IMR-90 (cell line): ENCODE data around the gene ILF3. TPM values are rescaled to one million over a fixed set of nuclear protein-coding genes. Genes with fewer than 3 reads are reported as not detected.

Experiments used
- ATAC-seq: fragments of 200-7000 bp; cut with Tn5 transposase; 2 replicates; pipeline ENCODE4 v1.9.1; 2020; ENCODE audit warnings: low read depth, mild to moderate bottlenecking, moderate library complexity
- BruUV-seq: library from RNA; stranded (reverse); fragments of 400-500 nt; replicated peaks from 2 replicates; lab custom pipeline; 2021; lab: Mats Ljungman, UMichigan
- CTCF ChIA-PET: fragments of 300-600 bp; formaldehyde crosslinking; extraction: SDS; loops from one replicate; lab custom pipeline; 2021; ENCODE audit warnings: antibody characterized with exemption; lab: Yijun Ruan, JAX
- POLR2A ChIA-PET: fragments of 300-600 bp; sonication (Branson Sonifier 250); formaldehyde crosslinking; loops from one replicate; lab custom pipeline; 2022; ENCODE audit warnings: antibody characterized with exemption; ENCODE audit not compliant: unreplicated experiment; lab: Charles Lee
- DNase-seq: peaks from one replicate; pipeline ENCODE4 v3.0.0; 2013
- H2AFZ ChIP-seq: replicated peaks from 2 replicates; pipeline ENCODE3; 2013; ENCODE audit warnings: low read length, mild to moderate bottlenecking; ENCODE audit not compliant: poor library complexity
- H2AK5ac ChIP-seq: 2 replicates; pipeline ENCODE4 v1.6.1; 2013; ENCODE audit warnings: low read depth, low read length, inconsistent platforms
- H2AK9ac ChIP-seq: replicated peaks from 2 replicates; pipeline ENCODE3; 2013; ENCODE audit warnings: mild to moderate bottlenecking, low read depth, low read length, moderate library complexity; ENCODE audit not compliant: poor library complexity
- H2BK120ac ChIP-seq: 2 replicates; pipeline ENCODE4 v1.6.1; 2013; ENCODE audit warnings: low read depth, low read length, inconsistent platforms
- H2BK15ac ChIP-seq: 3 replicates; pipeline ENCODE4 v1.6.1; 2013; ENCODE audit warnings: low read depth, low read length, inconsistent platforms
- H2BK20ac ChIP-seq: 2 replicates; pipeline ENCODE4 v1.6.1; 2013; ENCODE audit warnings: low read depth, mild to moderate bottlenecking, inconsistent platforms, low read length, moderate library complexity
- H2BK5ac ChIP-seq: 2 replicates; pipeline ENCODE4 v1.6.1; 2013; ENCODE audit warnings: mild to moderate bottlenecking, low read depth, low read length, inconsistent platforms; ENCODE audit not compliant: poor library complexity, severe bottlenecking
- H3K14ac ChIP-seq: replicated peaks from 2 replicates; pipeline ENCODE4 v1.6.1; 2013; ENCODE audit warnings: low read depth, low read length, inconsistent platforms
- H3K18ac ChIP-seq: 2 replicates; pipeline ENCODE4 v1.6.1; 2013; ENCODE audit warnings: low read depth, low read length, control low read depth
- H3K23ac ChIP-seq: 2 replicates; pipeline ENCODE4 v1.6.1; 2013; ENCODE audit warnings: low read depth, low read length, inconsistent platforms
- H3K27ac ChIP-seq: 2 replicates; pipeline ENCODE4 v1.5.1; 2013; ENCODE audit warnings: mild to moderate bottlenecking, control low read depth, low read length; ENCODE audit not compliant: insufficient read depth
- H3K27me3 ChIP-seq: 2 replicates; pipeline ENCODE4 v1.6.1; 2013; ENCODE audit warnings: low read length; ENCODE audit not compliant: control insufficient read depth, insufficient read depth
- H3K36me3 ChIP-seq: 2 replicates; pipeline ENCODE4 v1.6.1; 2013; ENCODE audit warnings: low read length, mixed read lengths; ENCODE audit not compliant: control insufficient read depth, insufficient read depth
- H3K4ac ChIP-seq: 2 replicates; pipeline ENCODE4 v1.6.1; 2013; ENCODE audit warnings: low read depth, low read length, inconsistent platforms
- H3K4me1 ChIP-seq: 2 replicates; pipeline ENCODE4 v1.6.1; 2013; ENCODE audit warnings: low read length, mixed read lengths; ENCODE audit not compliant: control insufficient read depth, insufficient read depth
- H3K4me2 ChIP-seq: 2 replicates; pipeline ENCODE4 v1.6.1; 2013; ENCODE audit warnings: low read depth, mild to moderate bottlenecking, control low read depth, low read length, moderate library complexity
- H3K4me3 ChIP-seq: 2 replicates; pipeline ENCODE4 v1.5.1; 2013; ENCODE audit warnings: low read depth, mild to moderate bottlenecking, control low read depth, low read length, moderate library complexity; ENCODE audit not compliant: insufficient read depth
- H3K56ac ChIP-seq: 2 replicates; pipeline ENCODE4 v1.6.1; 2013; ENCODE audit warnings: low read length, inconsistent platforms; ENCODE audit not compliant: insufficient read depth; ENCODE audit errors: extremely low read depth
- H3K79me1 ChIP-seq, 2 experiments: 2 replicates each; pipeline ENCODE4 v1.6.1; 2013; ENCODE audit warnings: low read length in 2 of 2, inconsistent platforms in 1 of 2, low read depth in 1 of 2
- H3K9ac ChIP-seq: 2 replicates; pipeline ENCODE4 v1.6.1; 2013; ENCODE audit warnings: low read depth, low read length, control low read depth
- H3K9me1 ChIP-seq: 2 replicates; pipeline ENCODE4 v1.6.1; 2013; ENCODE audit warnings: low read length, inconsistent platforms; ENCODE audit not compliant: insufficient read depth
- H3K9me3 ChIP-seq: 2 replicates; pipeline ENCODE4 v1.6.1; 2013; ENCODE audit warnings: low read length; ENCODE audit not compliant: control insufficient read depth, insufficient read depth
- H4K20me1 ChIP-seq: 2 replicates; pipeline ENCODE4 v1.6.1; 2013; ENCODE audit warnings: low read length, inconsistent platforms; ENCODE audit not compliant: insufficient read depth
- H4K5ac ChIP-seq: 2 replicates; pipeline ENCODE4 v1.6.1; 2013; ENCODE audit warnings: mild to moderate bottlenecking, low read depth, low read length, control low read depth
- H4K8ac ChIP-seq, 2 experiments: 2 replicates each; pipeline ENCODE4 v1.6.1; 2013; ENCODE audit warnings: low read depth in 2 of 2, low read length in 2 of 2, control low read depth in 1 of 2, inconsistent platforms in 1 of 2
- H4K91ac ChIP-seq: 2 replicates; pipeline ENCODE4 v1.6.1; 2013; ENCODE audit warnings: low read depth, low read length, inconsistent platforms; ENCODE audit not compliant: insufficient read depth
- BHLHE40 ChIP-seq: fragments of 150-350 bp; IDR thresholded peaks from 2 replicates; pipeline ENCODE4 v1.6.1; 2016; ENCODE audit warnings: mild to moderate bottlenecking, low read depth, low read length
- CEBPB ChIP-seq: IDR thresholded peaks from 2 replicates; pipeline ENCODE4 v1.6.1; 2012; ENCODE audit warnings: low read depth, low read length, improper control_type of control experiment
- CHD1 ChIP-seq: IDR thresholded peaks from 2 replicates; pipeline ENCODE4 v1.6.1; 2012; ENCODE audit warnings: low read depth, low read length, improper control_type of control experiment
- CTCF ChIP-seq: conservative IDR thresholded peaks from 2 replicates; pipeline ENCODE4 v1.5.1; 2012; ENCODE audit warnings: mild to moderate bottlenecking, low read depth, low read length, improper control_type of control experiment
- ELK1 ChIP-seq: fragments of 150-350 bp; IDR thresholded peaks from 2 replicates; pipeline ENCODE4 v1.6.1; 2016; ENCODE audit warnings: low read depth, mild to moderate bottlenecking, low read length, moderate library complexity, borderline replicate concordance
- FOS ChIP-seq: fragments of 150-350 bp; IDR thresholded peaks from 2 replicates; pipeline ENCODE4 v1.6.1; 2016; ENCODE audit warnings: low read depth, low read length
- MAFK ChIP-seq: IDR thresholded peaks from 2 replicates; pipeline ENCODE4 v1.6.1; 2012; ENCODE audit warnings: low read depth, low read length, improper control_type of control experiment
- MAZ ChIP-seq: IDR thresholded peaks from 2 replicates; pipeline ENCODE4 v1.6.1; 2012; ENCODE audit warnings: low read depth, mild to moderate bottlenecking, low read length, improper control_type of control experiment, moderate library complexity, borderline replicate concordance
- MXI1 ChIP-seq: IDR thresholded peaks from 2 replicates; pipeline ENCODE4 v1.6.1; 2012; ENCODE audit warnings: low read depth, mild to moderate bottlenecking, low read length, moderate library complexity, borderline replicate concordance
- NFE2L2 ChIP-seq: fragments of 150-350 bp; IDR thresholded peaks from 2 replicates; pipeline ENCODE4 v1.6.1; 2016; ENCODE audit warnings: low read depth, mild to moderate bottlenecking, low read length
- POLR2A ChIP-seq: IDR thresholded peaks from 2 replicates; pipeline ENCODE4 v1.6.1; 2012; ENCODE audit warnings: mild to moderate bottlenecking, low read depth, low read length
- RAD21 ChIP-seq: IDR thresholded peaks from 2 replicates; pipeline ENCODE4 v1.6.1; 2012; ENCODE audit warnings: low read length, improper control_type of control experiment
- RCOR1 ChIP-seq: IDR thresholded peaks from 2 replicates; pipeline ENCODE4 v1.6.1; 2012; ENCODE audit warnings: mild to moderate bottlenecking, low read length, improper control_type of control experiment; ENCODE audit not compliant: insufficient replicate concordance
- RFX5 ChIP-seq: IDR thresholded peaks from 2 replicates; pipeline ENCODE4 v1.8.0; 2012; ENCODE audit warnings: low read depth, mild to moderate bottlenecking, low read length, moderate library complexity
- SMC3 ChIP-seq: fragments of 150-350 bp; IDR thresholded peaks from 2 replicates; pipeline ENCODE4 v1.6.1; 2016; ENCODE audit warnings: low read depth, mild to moderate bottlenecking, antibody characterized with exemption, low read length, moderate library complexity
- USF2 ChIP-seq: fragments of 150-350 bp; IDR thresholded peaks from 2 replicates; pipeline ENCODE4 v1.6.1; 2017; ENCODE audit warnings: mild to moderate bottlenecking, antibody characterized with exemption, low read length, low read depth
- WGBS, 2 experiments: methylation state at CpG; one replicate each; pipeline versions ENCODE4 v1.1.5 to v1.1.7; 2013; ENCODE audit warnings: missing lambda C conversion rate in 2 of 2; ENCODE audit not compliant: insufficient read length in 1 of 2; ENCODE audit errors: extremely low coverage in 2 of 2; 5-methylcytosine and 5-hydroxymethylcytosine counted together
- dilution Hi-C: fragments of 300-500 bp; cut with HindIII; formaldehyde crosslinking; loops from one replicate; pipeline ENCODE4 v1.14.3; 2018; ENCODE audit warnings: low sequenced_read_pairs; ENCODE audit not compliant: unreplicated experiment
- in situ Hi-C: fragments of 300-500 bp; cut with MboI; formaldehyde crosslinking; loops from 3 replicates; pipeline ENCODE4 v1.14.3; 2019; ENCODE audit warnings: low sequenced_read_pairs, inconsistent platforms, mixed read lengths
- intact Hi-C: fragments of 100-400 bp; cut with micrococcal nuclease; formaldehyde crosslinking; loops from 2 replicates; pipeline ENCODE4 v1.10.0; 2022
- polyA plus RNA-seq, 3 experiments: library from polyadenylated mRNA; depleted of rRNA; stranded (reverse); fragments of >200 nt; gene quantifications; 2 replicates each; pipeline ENCODE4 v1.2.3, GENCODE V29; 2012; ENCODE audit warnings: low replicate concordance in 1 of 3
- total RNA-seq: library from RNA; depleted of rRNA; stranded (reverse); fragments of >200 nt; gene quantifications from 2 replicates; pipeline ENCODE4 v1.2.3, GENCODE V29; 2012

Gene ILF3
- total and polyA plus RNA-seq, 2 of the 4 experiments (the other 2 are of a cell fraction) = 120 to 166 TPM

GRCh38 chr19:10729411-10729810 is 75.3 kb downstream of the ILF3 start:
- Histone ChIP-seq H2BK15ac (no peak overlapping the region), H3K27ac (no peak overlapping the region), H3K9me1 (peaks cover 14% of the 10 kb centered on the region), H3K18ac (no peak overlapping the region), H3K79me1 (peaks cover 25 to 85% of the 10 kb centered on the region in 2 experiments), H2AK5ac (no peak overlapping the region), H3K23ac (no peak overlapping the region), H3K27me3 (no peaks in the 10 kb centered on the region), H3K4me3 (no peak overlapping the region), H2BK5ac (no peak overlapping the region), H3K56ac (no peak overlapping the region), H2BK20ac (no peak overlapping the region), H4K5ac (no peak overlapping the region), H3K36me3 (peaks cover 4% of the 10 kb centered on the region; the same call in 1 of the 2 replicates), H2AFZ (peak overlapping the region; percentile 41), H3K4ac (no peak overlapping the region), H4K8ac (no peak overlapping the region), H4K20me1 (peaks cover 82% of the 10 kb centered on the region), H3K9me3 (no peaks in the 10 kb centered on the region), H2BK120ac (no peak overlapping the region), H3K4me2 (no peak overlapping the region), H3K9ac (no peak overlapping the region), H3K14ac (no peak overlapping the region), H2AK9ac (no peak overlapping the region), H4K91ac (no peak overlapping the region), H3K4me1 (no peaks in the 10 kb centered on the region)
- BruUV-seq = no TSS peak
- no peak for ATAC-seq
- dilution Hi-C loops (no loop called here), in situ Hi-C loops (no loop called here), intact Hi-C loops (no loop called here)
- no peak for DNase-seq
- WGBS, 2 experiments = 94% methylated on average over 10 of the region's 14 CpGs; no CpG with 5 or more reads in 1 of the 2 experiments
- TF ChIP-seq NFE2L2 = no peak
- TF ChIP-seq USF2 = no peak
- TF ChIP-seq BHLHE40 = no peak
- TF ChIP-seq MAFK = no peak
- no peak for TF ChIP-seq RAD21
- TF ChIP-seq RCOR1 = no peak
- no peak for TF ChIP-seq MAZ
- no peak for TF ChIP-seq ELK1
- TF ChIP-seq POLR2A = no peak
- TF ChIP-seq MXI1 = no peak
- no peak for TF ChIP-seq FOS
- no peak for TF ChIP-seq RFX5
- no peak for TF ChIP-seq CTCF
- no peak for TF ChIP-seq SMC3
- no peak for TF ChIP-seq CEBPB
- no peak for TF ChIP-seq CHD1
- CTCF ChIA-PET = interaction anchor here (1.3 kb wide), 1 partner anchor 11 kb away, joined by 4 read pairs; the partner anchor contains the start of gene DNM2
- POLR2A ChIA-PET = no interaction called here
